ENCODE results near the gene SUV39H2.

GRCh38 chr10:14889318-14889717 lies 10.7 kb downstream of the SUV39H2 start:
- TF ChIP-seq CTCF (IDR thresholded peaks at IDR 0.05) (no peak), POLR2AphosphoS5 (IDR thresholded peaks at IDR 0.05) (no peak), EP300 (IDR thresholded peaks at IDR 0.05) (no peak)

Data from suprapubic skin (tissue), 4 donors.